Spleen (tissue), 11 donors: Measurements from ENCODE around the gene SGPL1. TPM values are rescaled to one million over a fixed set of nuclear protein-coding genes. Genes with fewer than 3 reads are reported as not detected.

ENCODE experiments used
- DNase-seq: peaks from one replicate; pipeline ENCODE4 v3.0.0-alpha.2; 2020
- H3K27ac ChIP-seq, 8 donors: fragments of 200-600 bp; sonication (generic) in 7 of 8; 1 replicate in 4 of 8; 2 replicates in 4 of 8; pipeline versions ENCODE4 v1.5.0 to v1.8.0; 2016 to 2021; ENCODE audit warnings: inconsistent platforms in 4 of 8, mild to moderate bottlenecking in 4 of 8, moderate library complexity in 1 of 8
- H3K27me3 ChIP-seq, 7 donors: fragments of 200-600 bp; sonication (generic) in 6 of 7; replicated peaks in 1 of 7; 1 replicate in 4 of 7; 2 replicates in 3 of 7; pipeline versions ENCODE4 v1.5.0 to v1.8.0; 2016 to 2021; ENCODE audit warnings: inconsistent platforms in 3 of 7, mild to moderate bottlenecking in 1 of 7
- H3K36me3 ChIP-seq, 6 donors: fragments of 200-600 bp; sonication (generic) in 5 of 6; 1 replicate in 4 of 6; 2 replicates in 2 of 6; pipeline versions ENCODE4 v1.5.0 to v1.8.0; 2016 to 2021; ENCODE audit warnings: inconsistent platforms in 2 of 6
- H3K4me1 ChIP-seq, 6 donors: fragments of 200-600 bp; sonication (generic) in 5 of 6; 1 replicate in 3 of 6; 2 replicates in 3 of 6; pipeline versions ENCODE4 v1.5.0 to v1.8.0; 2016 to 2021; ENCODE audit warnings: inconsistent platforms in 3 of 6
- H3K4me3 ChIP-seq, 8 donors: fragments of 200-600 bp; sonication (generic) in 7 of 8; 1 replicate in 4 of 8; 2 replicates in 4 of 8; pipeline versions ENCODE4 v1.5.0 to v1.8.0; 2016 to 2021; ENCODE audit warnings: inconsistent platforms in 4 of 8, mild to moderate bottlenecking in 4 of 8, moderate library complexity in 2 of 8
- H3K9me3 ChIP-seq, 8 donors: fragments of 200-600 bp; sonication (generic) in 7 of 8; 1 replicate in 4 of 8; 2 replicates in 4 of 8; pipeline versions ENCODE4 v1.5.0 to v1.8.0; 2016 to 2021; ENCODE audit warnings: inconsistent platforms in 4 of 8
- POLR2A ChIP-seq, 3 donors: fragments of 450-650 bp; IDR thresholded peaks; one replicate each; pipeline ENCODE4 v1.5.1; 2017; ENCODE audit warnings: antibody characterized with exemption in 3 of 3, mild to moderate bottlenecking in 1 of 3
- POLR2AphosphoS5 ChIP-seq, 3 donors: sonication (generic); formaldehyde crosslinking; IDR thresholded peaks; one replicate each; pipeline ENCODE4 v1.5.1; 2017; ENCODE audit warnings: antibody characterized with exemption in 3 of 3
- WGBS, 5 donors: extraction: QIAGEN DNeasy Blood & Tissue Kit in 3 of 5; methylation state at CpG; one replicate each; pipeline versions ENCODE4 v1.1.5 to v1.1.7; 2013 to 2018; 5-methylcytosine and 5-hydroxymethylcytosine counted together
- intact Hi-C: fragments of 100-400 bp; cut with DNase I; formaldehyde crosslinking; loops from one replicate; pipeline ENCODE4 v1.15.0; 2023; ENCODE audit warnings: low total_unique reads
- polyA plus RNA-seq, 3 donors: library from polyadenylated mRNA; stranded (reverse); fragments of 200-250 nt; gene quantifications; one replicate each; pipeline ENCODE4 v1.2.1, GENCODE V29; 2013
- total RNA-seq, 7 donors: library from RNA; depleted of rRNA in 3 of 7; stranded (reverse); fragments of >200 nt in 3 of 7; fragmentation: NEBNext Ultra II Directional in 4 of 7; extraction: Animal tissue kit (Norgen Biotek cat#: 25700) in 4 of 7; gene quantifications; one replicate each; pipeline versions ENCODE4 v1.1.0 to v1.2.1, GENCODE V29; 2016 to 2021
- TF ChIP-seq, protein P1 (sequence below), 11 experiments: fragments of 200-600 bp in 7 of 11; fragments of 450-650 bp in 4 of 11; sonication (generic) in 4 of 11; IDR thresholded peaks in 8 of 11; conservative IDR thresholded peaks in 3 of 11; 1 replicate in 7 of 11; 2 replicates in 4 of 11; pipeline versions ENCODE4 v1.4.0 to v1.8.0; 2016 to 2021; ENCODE audit warnings: antibody characterized with exemption in 11 of 11, inconsistent platforms in 4 of 11, mild to moderate bottlenecking in 1 of 11
- donor health status: healthy with polysubstance abuse.
- donor health status: DM: no; HTN: no; CAD: no; lungs with moderate emphysema.
- donor health status: DM: no; HTN: no; CAD: no.
- donor health status: Bipolar disorder and iron deficiency.
- donor health status: healthy.
- donor health status: DM: no; HTN: no; CAD: no.
- donor health status: DM: yes; HTN: yes; CAD: no.

SGPL1 gene
- total and polyA plus RNA-seq, 10 donors, result 6.8 to 75.1 (median 60.7) TPM

DNA sequence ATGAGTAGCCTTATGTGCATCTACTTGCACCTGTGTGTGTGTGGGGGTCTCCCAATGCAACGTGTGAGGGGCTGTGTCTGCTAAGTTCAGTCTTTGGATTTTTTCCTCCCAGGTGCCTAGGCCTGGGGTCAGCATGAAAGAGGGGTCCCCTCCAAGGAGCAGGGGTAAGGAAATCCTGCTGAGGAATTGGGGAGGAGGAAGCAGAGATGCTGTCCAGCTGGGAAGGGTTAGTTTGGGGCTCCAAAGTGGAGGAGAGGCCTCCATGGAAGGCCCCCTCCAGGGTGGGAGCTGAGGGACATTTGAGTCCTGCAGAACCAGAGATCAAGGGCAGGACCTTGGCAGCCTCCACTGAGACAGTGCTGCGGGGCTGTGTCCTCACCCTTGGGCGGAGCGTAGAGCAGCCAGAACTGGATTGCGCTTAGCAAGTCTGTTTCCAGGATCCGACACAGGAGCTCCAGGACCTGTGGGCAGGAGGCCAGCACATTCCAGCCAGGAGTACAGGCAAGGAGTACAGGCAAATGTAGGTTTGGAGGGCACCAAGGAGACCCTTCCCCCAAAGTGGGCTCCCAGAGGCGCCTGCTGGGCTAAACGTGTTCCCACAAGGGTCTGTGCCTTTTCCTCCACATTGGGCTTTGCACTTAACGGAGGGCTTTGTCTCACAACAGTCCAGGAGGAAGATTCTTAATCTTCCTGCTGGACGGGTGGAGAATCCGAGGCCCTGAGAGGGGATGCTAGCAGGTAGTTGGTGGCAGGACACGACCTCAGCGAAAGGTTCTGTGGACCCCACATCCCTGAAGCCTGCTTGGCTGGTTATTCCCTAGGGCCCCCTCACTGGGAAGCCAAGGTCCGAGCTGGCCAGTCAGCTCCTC is 40.7 kb upstream of the SGPL1 start:
- Histone ChIP-seq H3K27ac (no peak overlapping the region), H3K4me3 (no peak overlapping the region), H3K4me1 (no peaks in the 10 kb centered on the region), H3K27me3 (no peaks in the 10 kb centered on the region), H3K36me3 (no peaks in the 10 kb centered on the region), H3K9me3 (no peaks in the 10 kb centered on the region)
- peak; percentile 63 for DNase-seq
- no peak for TF ChIP-seq POLR2A (IDR thresholded peaks at IDR 0.05)
- TF ChIP-seq, protein P1, sequence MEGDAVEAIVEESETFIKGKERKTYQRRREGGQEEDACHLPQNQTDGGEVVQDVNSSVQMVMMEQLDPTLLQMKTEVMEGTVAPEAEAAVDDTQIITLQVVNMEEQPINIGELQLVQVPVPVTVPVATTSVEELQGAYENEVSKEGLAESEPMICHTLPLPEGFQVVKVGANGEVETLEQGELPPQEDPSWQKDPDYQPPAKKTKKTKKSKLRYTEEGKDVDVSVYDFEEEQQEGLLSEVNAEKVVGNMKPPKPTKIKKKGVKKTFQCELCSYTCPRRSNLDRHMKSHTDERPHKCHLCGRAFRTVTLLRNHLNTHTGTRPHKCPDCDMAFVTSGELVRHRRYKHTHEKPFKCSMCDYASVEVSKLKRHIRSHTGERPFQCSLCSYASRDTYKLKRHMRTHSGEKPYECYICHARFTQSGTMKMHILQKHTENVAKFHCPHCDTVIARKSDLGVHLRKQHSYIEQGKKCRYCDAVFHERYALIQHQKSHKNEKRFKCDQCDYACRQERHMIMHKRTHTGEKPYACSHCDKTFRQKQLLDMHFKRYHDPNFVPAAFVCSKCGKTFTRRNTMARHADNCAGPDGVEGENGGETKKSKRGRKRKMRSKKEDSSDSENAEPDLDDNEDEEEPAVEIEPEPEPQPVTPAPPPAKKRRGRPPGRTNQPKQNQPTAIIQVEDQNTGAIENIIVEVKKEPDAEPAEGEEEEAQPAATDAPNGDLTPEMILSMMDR (IDR thresholded peaks at IDR 0.05 in 8 of 11, conservative IDR thresholded peaks at IDR 0.05 in 3 of 11), result no peak
- no peak for TF ChIP-seq POLR2AphosphoS5 (IDR thresholded peaks at IDR 0.05)
- 72 to 84% (median 80%) methylated on average over 13 to 14 of the region's 14 CpGs for WGBS, 5 donors
- intact Hi-C loops, result no loop called here

DNA sequence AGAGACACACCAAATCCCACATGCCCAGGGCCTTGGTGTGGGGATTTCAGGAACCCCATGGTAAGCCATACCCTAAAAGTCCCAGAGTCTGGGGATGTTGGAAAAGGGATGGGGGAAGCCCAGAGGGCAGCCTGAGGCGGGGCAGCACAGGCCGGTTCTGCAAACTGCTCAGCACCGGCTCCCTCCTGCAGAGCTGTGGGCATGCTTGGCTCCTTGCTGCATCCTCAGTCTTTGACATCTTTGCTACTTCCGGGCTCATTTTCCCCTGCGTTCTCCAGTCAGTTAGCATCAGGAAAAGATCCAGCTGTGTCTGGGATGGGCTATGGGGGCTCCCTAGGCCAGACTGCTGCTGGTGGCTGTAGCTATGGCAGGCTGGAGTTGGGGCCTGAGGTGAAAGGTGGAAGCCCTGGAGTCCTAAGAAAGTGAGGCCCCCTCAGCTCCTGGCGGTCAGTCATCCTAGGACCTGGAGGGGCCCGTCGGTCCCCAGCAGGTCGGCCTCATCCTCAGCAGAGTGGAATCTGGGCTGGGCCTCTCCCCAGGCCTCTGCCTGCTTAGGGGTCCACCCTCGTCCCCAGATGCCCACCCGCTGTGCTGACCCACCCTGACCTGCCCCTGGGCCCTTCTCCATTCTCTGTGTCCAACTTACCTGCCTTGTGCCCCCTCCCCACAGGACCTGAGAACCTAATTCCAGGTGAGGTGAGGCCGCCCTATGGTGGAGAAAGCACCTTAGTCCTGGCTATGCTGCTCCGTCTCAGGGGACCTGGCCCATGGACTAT is 39.9 kb upstream of the SGPL1 start:
- Histone ChIP-seq H3K36me3 (no peaks in the 10 kb centered on the region), H3K9me3 (no peaks in the 10 kb centered on the region), H3K27me3 (no peaks in the 10 kb centered on the region), H3K4me3 (no peak overlapping the region), H3K4me1 (no peaks in the 10 kb centered on the region), H3K27ac (no peak overlapping the region)
- TF ChIP-seq, protein P1 (IDR thresholded peaks at IDR 0.05 in 8 of 11, conservative IDR thresholded peaks at IDR 0.05 in 3 of 11), result no peak
- TF ChIP-seq POLR2AphosphoS5 (IDR thresholded peaks at IDR 0.05) (no peak), POLR2A (IDR thresholded peaks at IDR 0.05) (no peak)
- 80 to 96% (median 92%) methylated on average over 7 to 13 of the region's 13 CpGs for WGBS, 5 donors
- peak; percentile 47 for DNase-seq
- intact Hi-C loops, result no loop called here

DNA sequence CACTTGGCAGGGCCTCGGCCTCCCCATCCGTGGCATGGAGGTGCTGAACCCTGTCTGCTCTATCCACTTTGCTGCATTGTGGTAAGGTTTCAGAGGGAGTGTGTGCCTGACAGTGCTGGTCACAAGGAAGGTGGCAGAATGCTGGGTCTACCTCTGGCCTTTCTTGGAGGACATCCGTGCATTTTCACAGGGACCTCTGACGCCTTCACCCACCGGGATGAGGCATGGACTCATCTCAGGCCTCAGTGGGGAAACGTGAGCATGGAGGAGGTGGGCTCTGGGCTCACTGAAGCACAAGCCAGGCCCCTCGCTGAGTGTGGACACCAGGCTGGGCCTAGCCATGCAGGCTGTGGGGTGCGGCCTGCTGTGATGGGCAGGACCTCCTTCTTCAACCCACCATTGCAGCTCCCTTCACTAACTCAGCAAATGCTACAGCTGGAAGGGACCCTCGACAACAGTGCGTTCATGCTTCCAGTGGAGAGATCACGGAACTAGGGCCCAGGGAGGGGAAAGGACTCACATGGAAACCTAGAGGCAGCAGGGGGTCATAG is 39.2 kb upstream of the SGPL1 start:
- DNase-seq, result peak; percentile 52
- Histone ChIP-seq H3K4me3 (no peak overlapping the region), H3K4me1 (no peaks in the 10 kb centered on the region), H3K27me3 (no peaks in the 10 kb centered on the region), H3K27ac (no peak overlapping the region), H3K36me3 (no peaks in the 10 kb centered on the region), H3K9me3 (no peaks in the 10 kb centered on the region)
- intact Hi-C loops, result no loop called here
- TF ChIP-seq, protein P1 (IDR thresholded peaks at IDR 0.05 in 8 of 11, conservative IDR thresholded peaks at IDR 0.05 in 3 of 11), result no peak
- TF ChIP-seq POLR2A (IDR thresholded peaks at IDR 0.05) (no peak), POLR2AphosphoS5 (IDR thresholded peaks at IDR 0.05) (no peak)
- 79 to 100% (median 92%) methylated on average over 2 to 11 of the region's 11 CpGs for WGBS, 5 donors
